GM12878 (cell line): ENCODE results near the gene PARD6A. TPM values are rescaled to one million over a fixed set of nuclear protein-coding genes. Genes with fewer than 3 reads are reported as not detected.

Experiments used
- ATAC-seq: fragments of 200-7000 bp; cut with Tn5 transposase; 3 replicates; pipeline ENCODE4 v1.9.1; 2020; ENCODE audit warnings: mild to moderate bottlenecking, moderate library complexity
- BruUV-seq: library from RNA; stranded (reverse); fragments of 400-500 nt; replicated peaks from 2 replicates; lab custom pipeline; 2021; lab: Mats Ljungman, UMichigan
- CTCF ChIA-PET: fragments of 300-600 bp; sonication (Branson Sonifier 250); formaldehyde crosslinking; extraction: SDS; loops from one replicate; lab custom pipeline; 2021; ENCODE audit warnings: inconsistent platforms; lab: Yijun Ruan, JAX
- POLR2A ChIA-PET: fragments of 350-600 bp; formaldehyde crosslinking; extraction: SDS; loops from one replicate; lab custom pipeline; 2021; ENCODE audit warnings: inconsistent platforms; lab: Charles Lee
- RAD21 ChIA-PET: fragments of 300-600 bp; sonication (Branson Sonifier 250); formaldehyde crosslinking; loops from one replicate; lab custom pipeline; 2023; ENCODE audit warnings: antibody characterized with exemption; ENCODE audit not compliant: unreplicated experiment; lab: Charles Lee
- SMC1A ChIA-PET: fragments of 300-600 bp; sonication (Branson Sonifier 250); formaldehyde crosslinking; loops from one replicate; lab custom pipeline; 2023; ENCODE audit not compliant: unreplicated experiment, uncharacterized antibody; lab: Charles Lee
- DNase-seq: peaks from one replicate; pipeline ENCODE4 v3.0.0-alpha.2; 2011; ENCODE audit warnings: low read depth, low spot score
- FAIRE-seq: peaks from 3 replicates; lab custom pipeline; 2011; peaks lifted over from hg19 to GRCh38; lab: Jason Lieb, UNC
- H2AFZ ChIP-seq: 2 replicates; pipeline ENCODE4 v1.6.0; 2011; ENCODE audit warnings: low read depth, low read length, control low read depth; ENCODE audit not compliant: control insufficient read depth
- H3K27ac ChIP-seq: 2 replicates; pipeline ENCODE4 v1.5.1; 2011; ENCODE audit warnings: control low read depth; ENCODE audit not compliant: control insufficient read depth, insufficient read depth
- H3K27me3 ChIP-seq, 2 experiments: replicated peaks in 1 of 2; 2 replicates each; pipeline versions ENCODE4 v1.6.0 to v1.6.1; 2011; ENCODE audit warnings: low read length in 1 of 2; ENCODE audit not compliant: control insufficient read depth in 2 of 2, insufficient read depth in 2 of 2
- H3K36me3 ChIP-seq, 2 experiments: 2 replicates each; pipeline ENCODE4 v1.5.1; 2011; ENCODE audit warnings: low read length in 1 of 2; ENCODE audit not compliant: control insufficient read depth in 2 of 2, insufficient read depth in 2 of 2
- H3K4me1 ChIP-seq: 2 replicates; pipeline ENCODE4 v1.6.1; 2011; ENCODE audit warnings: mild to moderate bottlenecking, low read length, moderate library complexity, mixed read lengths; ENCODE audit not compliant: control insufficient read depth, insufficient read depth
- H3K4me2 ChIP-seq: 2 replicates; pipeline ENCODE4 v1.6.0; 2011; ENCODE audit warnings: control low read depth; ENCODE audit not compliant: control insufficient read depth, insufficient read depth
- H3K4me3 ChIP-seq: fragments of 200-600 bp; sonication (generic); 2 replicates; pipeline ENCODE4 v1.5.1; 2016
- H3K79me2 ChIP-seq: 2 replicates; pipeline ENCODE4 v1.6.0; 2011; ENCODE audit warnings: low read length; ENCODE audit not compliant: control insufficient read depth, insufficient read depth
- H3K9ac ChIP-seq: 2 replicates; pipeline ENCODE4 v1.8.0; 2011; ENCODE audit warnings: low read length, control low read depth, mixed read lengths; ENCODE audit not compliant: control insufficient read depth, insufficient read depth
- H3K9me3 ChIP-seq: replicated peaks from 3 replicates; pipeline ENCODE4 v1.5.1; 2011; ENCODE audit warnings: mild to moderate bottlenecking, low read length; ENCODE audit not compliant: control insufficient read depth, insufficient read depth
- H4K20me1 ChIP-seq: 2 replicates; pipeline ENCODE4 v1.6.0; 2011; ENCODE audit not compliant: control insufficient read depth, insufficient read depth
- NBN ChIP-seq: fragments of 450-650 bp; IDR thresholded peaks from 2 replicates; pipeline ENCODE4 v1.6.1; 2016
- PAX8 ChIP-seq: fragments of 450-650 bp; IDR thresholded peaks from 2 replicates; pipeline ENCODE4 v1.6.1; 2017; ENCODE audit warnings: mild to moderate bottlenecking, moderate library complexity
- SPI1 ChIP-seq: IDR thresholded peaks from 2 replicates; pipeline ENCODE4 v1.6.1; 2011; ENCODE audit warnings: low read depth, mild to moderate bottlenecking, low read length, moderate library complexity, borderline replicate concordance; ENCODE audit not compliant: insufficient read depth
- WGBS: methylation state at CpG from one replicate; pipeline ENCODE4 v1.1.6; 2016; ENCODE audit warnings: low lambda C conversion rate; ENCODE audit not compliant: insufficient replicate concordance, insufficient coverage; ENCODE audit errors: missing lambda C conversion rate; 5-methylcytosine and 5-hydroxymethylcytosine counted together
- in situ Hi-C: fragments of 300-500 bp; cut with MboI; formaldehyde crosslinking; loops from 9 replicates; pipeline ENCODE4 v1.14.3; 2018; ENCODE audit warnings: mixed read lengths
- intact Hi-C: fragments of 100-400 bp; cut with micrococcal nuclease; formaldehyde crosslinking; loops from one replicate; pipeline ENCODE4 v1.14.2; 2022; ENCODE audit not compliant: unreplicated experiment
- polyA plus RNA-seq, 11 experiments: library from polyadenylated mRNA; depleted of rRNA in 4 of 11; unstranded in 6 of 11; stranded (reverse) in 5 of 11; fragments of >200 nt; fragmentation: Nextera tagmentation in 4 of 11; fragmentation: Illumina TruSeq in 1 of 11; extraction: Ambion mirVana in 4 of 11; extraction: Trizol in 1 of 11; gene quantifications; 1 replicate in 1 of 11; 2 replicates in 10 of 11; pipeline versions ENCODE4 v1.2.1 to v1.2.3, GENCODE V29; 2011 to 2016; ENCODE audit warnings: inconsistent platforms in 2 of 11, missing spikeins in 2 of 11, low read depth in 1 of 11
- total RNA-seq, 4 experiments: library from RNA; depleted of rRNA in 3 of 4; stranded (reverse); fragments of >200 nt in 3 of 4; fragmentation: Illumina TruSeq in 1 of 4; extraction: Trizol in 1 of 4; gene quantifications; 2 replicates each; pipeline versions ENCODE4 v1.2.1 to v1.2.3, GENCODE V29; 2013 to 2021
- TF ChIP-seq, protein P1 (sequence below): fragments of 450-650 bp; IDR thresholded peaks from 2 replicates; pipeline ENCODE4 v1.6.1; 2017; ENCODE audit warnings: low read depth, mild to moderate bottlenecking, moderate library complexity

PARD6A gene
- total and polyA plus RNA-seq, 10 of the 15 experiments (the other 5 are each of a cell fraction or from before 2014, with no cell fraction given): 0.42 to 10.1 (median 4.4) TPM

DNA sequence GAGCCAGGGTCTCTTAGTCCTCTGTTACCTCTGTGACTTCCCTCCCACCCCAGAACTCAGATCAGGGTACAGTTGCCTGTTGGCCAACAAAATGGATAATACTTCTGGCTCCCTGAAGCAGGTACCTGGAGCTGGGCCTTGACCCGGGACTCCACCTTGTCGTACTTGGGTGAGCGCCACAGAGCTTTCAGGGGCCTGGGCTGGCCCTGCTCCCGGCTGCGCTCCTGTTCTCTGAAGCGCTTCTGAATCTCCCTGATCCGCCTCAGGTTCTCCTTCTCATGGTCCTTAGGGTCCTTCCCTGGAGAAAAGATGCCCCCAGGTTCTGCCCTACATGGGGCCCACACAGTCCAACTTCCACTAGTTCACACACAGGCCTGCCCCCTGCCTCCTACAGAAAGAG lies 4.1 kb downstream of the PARD6A start:
- no peaks in the 10 kb centered on the region for H3K36me3 ChIP-seq
- RAD21 ChIA-PET: interaction anchor here (1.0 kb wide), 1 partner anchor 20 kb away, joined by 3 read pairs; the partner anchor contains the start of gene CARMIL2
- peaks cover 30% of the 10 kb centered on the region for H3K4me1 ChIP-seq
- in situ Hi-C loops: no loop called here
- H3K9ac ChIP-seq: no peak overlapping the region
- BruUV-seq: no TSS peak
- DNase-seq: no peak
- SMC1A ChIA-PET: interaction anchor here (0.9 to 1.2 kb wide), 2 partner anchors 118 to 143 kb away, joined by 3 read pairs; no protein-coding TSS in a partner anchor
- intact Hi-C loops: loop anchor here (5.0 kb wide), 2 partner anchors 173 to 508 kb away; partner anchors contain the start of genes FBXL8 and TRADD
- POLR2A ChIA-PET: interaction anchor here (1.1 kb wide), 1 partner anchor 144 kb away, joined by 3 read pairs; no protein-coding TSS in a partner anchor
- H3K4me3 ChIP-seq: no peak overlapping the region
- H3K27ac ChIP-seq: no peak overlapping the region
- FAIRE-seq: no peak
- H4K20me1 ChIP-seq: no peaks in the 10 kb centered on the region
- H2AFZ ChIP-seq: no peak overlapping the region
- H3K9me3 ChIP-seq: no peaks in the 10 kb centered on the region
- WGBS: 91% methylated on average over 7 of the region's 7 CpGs
- TF ChIP-seq, protein P1, sequence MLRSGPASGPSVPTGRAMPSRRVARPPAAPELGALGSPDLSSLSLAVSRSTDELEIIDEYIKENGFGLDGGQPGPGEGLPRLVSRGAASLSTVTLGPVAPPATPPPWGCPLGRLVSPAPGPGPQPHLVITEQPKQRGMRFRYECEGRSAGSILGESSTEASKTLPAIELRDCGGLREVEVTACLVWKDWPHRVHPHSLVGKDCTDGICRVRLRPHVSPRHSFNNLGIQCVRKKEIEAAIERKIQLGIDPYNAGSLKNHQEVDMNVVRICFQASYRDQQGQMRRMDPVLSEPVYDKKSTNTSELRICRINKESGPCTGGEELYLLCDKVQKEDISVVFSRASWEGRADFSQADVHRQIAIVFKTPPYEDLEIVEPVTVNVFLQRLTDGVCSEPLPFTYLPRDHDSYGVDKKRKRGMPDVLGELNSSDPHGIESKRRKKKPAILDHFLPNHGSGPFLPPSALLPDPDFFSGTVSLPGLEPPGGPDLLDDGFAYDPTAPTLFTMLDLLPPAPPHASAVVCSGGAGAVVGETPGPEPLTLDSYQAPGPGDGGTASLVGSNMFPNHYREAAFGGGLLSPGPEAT: no peak
- TF ChIP-seq PAX8 (no peak), NBN (no peak), SPI1 (no peak)
- peaks cover 2% of the 10 kb centered on the region for H3K79me2 ChIP-seq
- H3K4me2 ChIP-seq: no peak overlapping the region
- no peaks in the 10 kb centered on the region for H3K27me3 ChIP-seq
- no peak for ATAC-seq
- CTCF ChIA-PET: interaction anchor here (0.6 to 11.9 kb wide), 7 partner anchors 21 to 261 kb away, joined by 3 to 196 read pairs (median 5); partner anchors contain the start of genes CARMIL2 and CTCF
